CD4-positive, alpha-beta T cell treated with Interleukin-4 for 4 hours (primary cell): ENCODE results near the gene ARHGEF38.
"Not testable (repeated sequence)": the region's sequence is repeated elsewhere in the genome, so short reads cannot be mapped to it uniquely, and the experiment has no call there.

ENCODE experiments used
- DNase-seq: peaks from one replicate; pipeline ENCODE4 v3.0.0-alpha.2; 2020

The ARHGEF38 gene

GRCh38 chr4:105659190-105659589, 106.8 kb downstream of the ARHGEF38 start:
- DNase-seq, result no peak

GRCh38 chr4:105661028-105661427, 108.6 kb downstream of the ARHGEF38 start:
- no peak for DNase-seq

GRCh38 chr4:105662935-105663675, 110.7 kb downstream of the ARHGEF38 start:
- no peak for DNase-seq

GRCh38 chr4:105666693-105667092, 114.3 kb downstream of the ARHGEF38 start:
- DNase-seq, result no peak

GRCh38 chr4:105670684-105671083, 118.3 kb downstream of the ARHGEF38 start:
- DNase-seq, result no peak

GRCh38 chr4:105671301-105671700, 118.9 kb downstream of the ARHGEF38 start:
- no peak for DNase-seq

- no peak for DNase-seq
Observed at GRCh38 chr4:105674011-105674410, 121.6 kb downstream of the ARHGEF38 start.

GRCh38 chr4:105677709-105678108, 125.3 kb downstream of the ARHGEF38 start:
- no peak for DNase-seq

- no peak for DNase-seq
Observed at GRCh38 chr4:105679186-105679585, 126.8 kb downstream of the ARHGEF38 start.

GRCh38 chr4:105683038-105683437, 130.6 kb downstream of the ARHGEF38 start:
- DNase-seq, result no peak

- no peak for DNase-seq
Observed at GRCh38 chr4:105686571-105686970, 134.2 kb downstream of the ARHGEF38 start.

- not testable (repeated sequence) for DNase-seq
Observed at GRCh38 chr4:105694812-105695211, 142.4 kb downstream of the ARHGEF38 start.

GRCh38 chr4:105695832-105696231, 143.4 kb downstream of the ARHGEF38 start:
- not testable (repeated sequence) for DNase-seq

GRCh38 chr4:105698607-105699006, 146.2 kb downstream of the ARHGEF38 start:
- no peak for DNase-seq

- DNase-seq, result no peak
Observed at GRCh38 chr4:105707782-105708180, 155.4 kb downstream of the ARHGEF38 start.

GRCh38 chr4:105708181-105709080, 156.0 kb downstream of the ARHGEF38 start, which contains the start of the genes GSTCD and INTS12:
Gene GSTCD, plus strand, starts transcription at chr4:105708784. Its CDS starts 8,830 bp downstream, at chr4:105717614.
Gene INTS12, minus strand, starts transcription at chr4:105708689. Its CDS starts 8,684 bp downstream, at chr4:105700005.
- peak; percentile 90 for DNase-seq

- DNase-seq, result no peak
Observed at GRCh38 chr4:105709081-105709450, 156.6 kb downstream of the ARHGEF38 start.

- no peak for DNase-seq
Observed at GRCh38 chr4:105710012-105710600, 157.7 kb downstream of the ARHGEF38 start.

GRCh38 chr4:105710678-105711077, 158.3 kb downstream of the ARHGEF38 start:
- no peak for DNase-seq

GRCh38 chr4:105712766-105713165, 160.3 kb downstream of the ARHGEF38 start:
- no peak for DNase-seq

GRCh38 chr4:105714071-105714521, 161.7 kb downstream of the ARHGEF38 start:
- DNase-seq, result no peak

GRCh38 chr4:105714932-105715331, 162.5 kb downstream of the ARHGEF38 start:
- no peak for DNase-seq

- DNase-seq, result peak; percentile 26
Observed at GRCh38 chr4:105715692-105716278, 163.4 kb downstream of the ARHGEF38 start.
